GM18909 (cell line): ENCODE results near the gene IFNE.

Source experiments
- ATAC-seq: cut with Tn5 transposase; IDR thresholded peaks from one replicate; pipeline ENCODE4 v1.9.1; 2021; ENCODE audit warnings: mild to moderate bottlenecking; ENCODE audit not compliant: unreplicated experiment, poor library complexity

IFNE gene

DNA sequence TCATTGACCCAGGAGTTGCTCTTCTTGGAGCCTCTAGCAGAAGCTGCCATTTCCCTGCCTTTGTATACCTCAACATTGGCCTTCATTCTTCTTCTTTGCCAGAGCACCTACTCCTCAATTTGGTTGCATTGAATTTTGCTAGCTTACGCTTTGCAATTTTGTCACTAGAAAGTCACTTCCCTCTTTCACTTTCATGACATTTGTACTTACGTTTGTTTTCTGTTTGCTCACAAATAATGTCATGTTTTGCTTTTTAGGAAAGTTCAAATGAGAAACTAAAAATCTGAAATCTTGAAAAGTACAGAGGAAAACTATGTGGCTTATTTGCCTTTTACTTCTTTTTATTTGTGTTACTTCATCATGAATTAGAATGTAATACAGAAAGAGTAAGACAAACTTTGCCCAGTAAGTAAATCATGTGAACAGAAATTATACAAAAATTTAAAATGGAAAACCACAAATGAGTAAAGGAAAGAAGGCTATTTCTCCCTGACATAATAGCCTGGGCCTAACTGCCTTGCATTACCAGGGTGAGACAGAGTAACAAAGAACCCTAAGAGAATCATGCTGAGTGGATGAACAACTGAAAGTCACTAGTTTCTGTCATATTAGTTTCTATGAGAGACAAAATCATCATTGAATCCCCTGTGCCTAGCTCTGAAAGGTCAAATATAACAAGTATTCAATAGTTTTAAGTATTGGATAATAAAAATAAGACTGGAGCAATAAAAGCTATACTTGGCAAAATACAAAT is 49.3 kb downstream of the IFNE start:
- peak; percentile 73 for ATAC-seq
